K562 (cell line): ENCODE results near the gene KLHL33. TPM values are rescaled to one million over a fixed set of nuclear protein-coding genes. Genes with fewer than 3 reads are reported as not detected.
A peak's percentile ranks its signal among the peaks of the same experiment; 100 is the strongest.

Experiments
- BRCA1 ChIP-seq, 2 experiments: fragments of 450-650 bp in 1 of 2; sonication (generic) in 1 of 2; formaldehyde crosslinking in 1 of 2; IDR thresholded peaks; 2 replicates each; pipeline versions ENCODE4 v1.5.0 to v1.6.1; 2017 to 2020; ENCODE audit warnings: mild to moderate bottlenecking in 1 of 2, missing genetic modification reagents in 1 of 2
- C11orf30 ChIP-seq: fragments of 450-650 bp; IDR thresholded peaks from 2 replicates; pipeline ENCODE4 v1.6.1; 2016; ENCODE audit warnings: low read depth, mild to moderate bottlenecking
- ERF ChIP-seq: fragments of 450-650 bp; formaldehyde crosslinking; IDR thresholded peaks from 2 replicates; pipeline ENCODE4 v1.4.0; 2020; ENCODE audit warnings: mild to moderate bottlenecking, mixed read lengths
- GABPB1 ChIP-seq: sonication (generic); formaldehyde crosslinking; IDR thresholded peaks from 2 replicates; pipeline ENCODE4 v1.8.0; 2022; ENCODE audit warnings: mild to moderate bottlenecking, missing genetic modification reagents
- KDM1A ChIP-seq, 2 experiments: fragments of 450-650 bp; IDR thresholded peaks; 2 replicates each; pipeline ENCODE4 v1.6.1; 2016; ENCODE audit warnings: mild to moderate bottlenecking in 2 of 2
- NELFE ChIP-seq: IDR thresholded peaks from 2 replicates; pipeline ENCODE4 v1.6.1; 2011; ENCODE audit warnings: mild to moderate bottlenecking; ENCODE audit not compliant: insufficient read depth, insufficient read length
- NFE2L1 ChIP-seq: fragments of 450-650 bp; IDR thresholded peaks from 2 replicates; pipeline ENCODE4 v1.6.1; 2016; ENCODE audit warnings: missing genetic modification characterization, low read depth, mild to moderate bottlenecking, missing compliant biosample characterization, moderate library complexity, borderline replicate concordance
- NUFIP1 ChIP-seq: fragments of 450-650 bp; IDR thresholded peaks from 2 replicates; pipeline ENCODE4 v1.6.1; 2018; ENCODE audit not compliant: partially characterized antibody
- PHTF2 ChIP-seq: fragments of 250-450 bp; sonication (Bioruptor Pico); IDR thresholded peaks from 2 replicates; pipeline ENCODE4 v1.5.0; 2021; ENCODE audit warnings: mild to moderate bottlenecking
- POLR2H ChIP-seq: IDR thresholded peaks from 2 replicates; pipeline ENCODE4 v1.6.1; 2016; ENCODE audit warnings: missing genetic modification characterization, low read depth, mild to moderate bottlenecking, control low read depth, missing compliant biosample characterization, moderate library complexity
- PPARD ChIP-seq: fragments of 250-450 bp; sonication (Bioruptor Pico); IDR thresholded peaks from 2 replicates; pipeline ENCODE4 v1.8.0; 2022; ENCODE audit warnings: inconsistent platforms, mild to moderate bottlenecking, moderate library complexity
- TCF7 ChIP-seq: sonication (generic); IDR thresholded peaks from 2 replicates; pipeline ENCODE4 v1.6.1; 2016; ENCODE audit warnings: antibody characterized with exemption, borderline replicate concordance
- ZNF124 ChIP-seq: sonication (generic); formaldehyde crosslinking; IDR thresholded peaks from 2 replicates; pipeline ENCODE4 v1.8.1; 2022; ENCODE audit warnings: missing genetic modification reagents
- polyA plus RNA-seq, 8 experiments: library from polyadenylated mRNA; depleted of rRNA in 4 of 8; stranded (reverse) in 5 of 8; unstranded in 3 of 8; fragments of >200 nt; fragmentation: Nextera tagmentation in 2 of 8; fragmentation: Illumina TruSeq in 1 of 8; extraction: Ambion mirVana in 2 of 8; extraction: Trizol in 1 of 8; gene quantifications; 2 replicates each; pipeline versions ENCODE4 v1.2.1 to v1.2.3, GENCODE V29; 2011 to 2014; ENCODE audit warnings: inconsistent platforms in 1 of 8, missing spikeins in 1 of 8
- total RNA-seq, 7 experiments: library from RNA; depleted of rRNA in 6 of 7; stranded (reverse); fragments of >200 nt in 6 of 7; fragmentation: Illumina TruSeq in 2 of 7; extraction: Trizol in 2 of 7; gene quantifications; 2 replicates each; pipeline versions ENCODE4 v1.2.1 to v1.2.3, GENCODE V29; 2011 to 2021; ENCODE audit warnings: low replicate concordance in 1 of 7
- TF ChIP-seq, protein P1 (sequence below): sonication (generic); formaldehyde crosslinking; IDR thresholded peaks from 2 replicates; pipeline ENCODE4 v1.8.0; 2023; ENCODE audit warnings: missing genetic modification reagents, mild to moderate bottlenecking, borderline replicate concordance
- TF ChIP-seq, protein P2 (sequence below): fragments of 150-350 bp; IDR thresholded peaks from 2 replicates; pipeline ENCODE4 v1.6.1; 2014; ENCODE audit warnings: low read depth, mild to moderate bottlenecking, low read length, borderline replicate concordance
- TF ChIP-seq, protein P3 (sequence below), 2 experiments: fragments of 450-650 bp in 1 of 2; IDR thresholded peaks; 2 replicates each; pipeline ENCODE4 v1.6.1; 2011 to 2017; ENCODE audit warnings: low read depth in 2 of 2, antibody characterized with exemption in 1 of 2, borderline replicate concordance in 1 of 2, low read length in 1 of 2, mild to moderate bottlenecking in 1 of 2, mixed read lengths in 1 of 2; ENCODE audit not compliant: control insufficient read depth in 1 of 2

Gene KLHL33
- total and polyA plus RNA-seq, 9 of the 15 experiments (the other 6 are each of a cell fraction or from before 2014, with no cell fraction given): 0.04 to 0.27 (median 0.13) TPM; not detected in 6

DNA sequence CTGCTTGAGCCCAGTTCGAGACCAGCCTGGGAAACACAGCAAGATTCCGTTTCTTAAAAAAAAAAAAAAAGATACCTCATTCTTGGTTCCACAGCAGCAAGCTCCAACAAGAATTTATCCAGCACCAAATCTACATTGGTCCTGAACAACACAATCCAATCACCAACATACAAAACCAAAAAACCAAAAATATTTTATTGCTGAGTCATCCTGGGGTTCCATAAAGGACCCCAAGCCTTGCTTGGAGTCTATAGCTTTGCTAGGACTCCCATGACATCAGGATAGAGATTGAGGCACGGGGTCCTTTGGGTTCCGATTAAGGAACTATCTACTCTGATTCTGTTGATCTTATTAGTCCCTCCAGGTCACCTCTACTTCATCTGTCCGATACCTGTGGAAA lies 10.9 kb upstream of the KLHL33 start (continued):
- TF ChIP-seq, protein P1, sequence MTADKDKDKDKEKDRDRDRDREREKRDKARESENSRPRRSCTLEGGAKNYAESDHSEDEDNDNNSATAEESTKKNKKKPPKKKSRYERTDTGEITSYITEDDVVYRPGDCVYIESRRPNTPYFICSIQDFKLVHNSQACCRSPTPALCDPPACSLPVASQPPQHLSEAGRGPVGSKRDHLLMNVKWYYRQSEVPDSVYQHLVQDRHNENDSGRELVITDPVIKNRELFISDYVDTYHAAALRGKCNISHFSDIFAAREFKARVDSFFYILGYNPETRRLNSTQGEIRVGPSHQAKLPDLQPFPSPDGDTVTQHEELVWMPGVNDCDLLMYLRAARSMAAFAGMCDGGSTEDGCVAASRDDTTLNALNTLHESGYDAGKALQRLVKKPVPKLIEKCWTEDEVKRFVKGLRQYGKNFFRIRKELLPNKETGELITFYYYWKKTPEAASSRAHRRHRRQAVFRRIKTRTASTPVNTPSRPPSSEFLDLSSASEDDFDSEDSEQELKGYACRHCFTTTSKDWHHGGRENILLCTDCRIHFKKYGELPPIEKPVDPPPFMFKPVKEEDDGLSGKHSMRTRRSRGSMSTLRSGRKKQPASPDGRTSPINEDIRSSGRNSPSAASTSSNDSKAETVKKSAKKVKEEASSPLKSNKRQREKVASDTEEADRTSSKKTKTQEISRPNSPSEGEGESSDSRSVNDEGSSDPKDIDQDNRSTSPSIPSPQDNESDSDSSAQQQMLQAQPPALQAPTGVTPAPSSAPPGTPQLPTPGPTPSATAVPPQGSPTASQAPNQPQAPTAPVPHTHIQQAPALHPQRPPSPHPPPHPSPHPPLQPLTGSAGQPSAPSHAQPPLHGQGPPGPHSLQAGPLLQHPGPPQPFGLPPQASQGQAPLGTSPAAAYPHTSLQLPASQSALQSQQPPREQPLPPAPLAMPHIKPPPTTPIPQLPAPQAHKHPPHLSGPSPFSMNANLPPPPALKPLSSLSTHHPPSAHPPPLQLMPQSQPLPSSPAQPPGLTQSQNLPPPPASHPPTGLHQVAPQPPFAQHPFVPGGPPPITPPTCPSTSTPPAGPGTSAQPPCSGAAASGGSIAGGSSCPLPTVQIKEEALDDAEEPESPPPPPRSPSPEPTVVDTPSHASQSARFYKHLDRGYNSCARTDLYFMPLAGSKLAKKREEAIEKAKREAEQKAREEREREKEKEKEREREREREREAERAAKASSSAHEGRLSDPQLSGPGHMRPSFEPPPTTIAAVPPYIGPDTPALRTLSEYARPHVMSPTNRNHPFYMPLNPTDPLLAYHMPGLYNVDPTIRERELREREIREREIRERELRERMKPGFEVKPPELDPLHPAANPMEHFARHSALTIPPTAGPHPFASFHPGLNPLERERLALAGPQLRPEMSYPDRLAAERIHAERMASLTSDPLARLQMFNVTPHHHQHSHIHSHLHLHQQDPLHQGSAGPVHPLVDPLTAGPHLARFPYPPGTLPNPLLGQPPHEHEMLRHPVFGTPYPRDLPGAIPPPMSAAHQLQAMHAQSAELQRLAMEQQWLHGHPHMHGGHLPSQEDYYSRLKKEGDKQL (CRISPR knock-in tag): no peak
- peak; percentile 39; the same call in 1 of the 2 replicates for TF ChIP-seq C11orf30
- TF ChIP-seq NUFIP1: no peak
- TF ChIP-seq ZNF124: no peak
- no peak for TF ChIP-seq NELFE
- TF ChIP-seq NFE2L1 (tag): peak; percentile 57; the same call in 1 of the 2 replicates
- TF ChIP-seq, protein P2, sequence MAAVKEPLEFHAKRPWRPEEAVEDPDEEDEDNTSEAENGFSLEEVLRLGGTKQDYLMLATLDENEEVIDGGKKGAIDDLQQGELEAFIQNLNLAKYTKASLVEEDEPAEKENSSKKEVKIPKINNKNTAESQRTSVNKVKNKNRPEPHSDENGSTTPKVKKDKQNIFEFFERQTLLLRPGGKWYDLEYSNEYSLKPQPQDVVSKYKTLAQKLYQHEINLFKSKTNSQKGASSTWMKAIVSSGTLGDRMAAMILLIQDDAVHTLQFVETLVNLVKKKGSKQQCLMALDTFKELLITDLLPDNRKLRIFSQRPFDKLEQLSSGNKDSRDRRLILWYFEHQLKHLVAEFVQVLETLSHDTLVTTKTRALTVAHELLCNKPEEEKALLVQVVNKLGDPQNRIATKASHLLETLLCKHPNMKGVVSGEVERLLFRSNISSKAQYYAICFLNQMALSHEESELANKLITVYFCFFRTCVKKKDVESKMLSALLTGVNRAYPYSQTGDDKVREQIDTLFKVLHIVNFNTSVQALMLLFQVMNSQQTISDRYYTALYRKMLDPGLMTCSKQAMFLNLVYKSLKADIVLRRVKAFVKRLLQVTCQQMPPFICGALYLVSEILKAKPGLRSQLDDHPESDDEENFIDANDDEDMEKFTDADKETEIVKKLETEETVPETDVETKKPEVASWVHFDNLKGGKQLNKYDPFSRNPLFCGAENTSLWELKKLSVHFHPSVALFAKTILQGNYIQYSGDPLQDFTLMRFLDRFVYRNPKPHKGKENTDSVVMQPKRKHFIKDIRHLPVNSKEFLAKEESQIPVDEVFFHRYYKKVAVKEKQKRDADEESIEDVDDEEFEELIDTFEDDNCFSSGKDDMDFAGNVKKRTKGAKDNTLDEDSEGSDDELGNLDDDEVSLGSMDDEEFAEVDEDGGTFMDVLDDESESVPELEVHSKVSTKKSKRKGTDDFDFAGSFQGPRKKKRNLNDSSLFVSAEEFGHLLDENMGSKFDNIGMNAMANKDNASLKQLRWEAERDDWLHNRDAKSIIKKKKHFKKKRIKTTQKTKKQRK: no peak
- no peak for TF ChIP-seq POLR2H (tag)
- TF ChIP-seq, protein P3, sequence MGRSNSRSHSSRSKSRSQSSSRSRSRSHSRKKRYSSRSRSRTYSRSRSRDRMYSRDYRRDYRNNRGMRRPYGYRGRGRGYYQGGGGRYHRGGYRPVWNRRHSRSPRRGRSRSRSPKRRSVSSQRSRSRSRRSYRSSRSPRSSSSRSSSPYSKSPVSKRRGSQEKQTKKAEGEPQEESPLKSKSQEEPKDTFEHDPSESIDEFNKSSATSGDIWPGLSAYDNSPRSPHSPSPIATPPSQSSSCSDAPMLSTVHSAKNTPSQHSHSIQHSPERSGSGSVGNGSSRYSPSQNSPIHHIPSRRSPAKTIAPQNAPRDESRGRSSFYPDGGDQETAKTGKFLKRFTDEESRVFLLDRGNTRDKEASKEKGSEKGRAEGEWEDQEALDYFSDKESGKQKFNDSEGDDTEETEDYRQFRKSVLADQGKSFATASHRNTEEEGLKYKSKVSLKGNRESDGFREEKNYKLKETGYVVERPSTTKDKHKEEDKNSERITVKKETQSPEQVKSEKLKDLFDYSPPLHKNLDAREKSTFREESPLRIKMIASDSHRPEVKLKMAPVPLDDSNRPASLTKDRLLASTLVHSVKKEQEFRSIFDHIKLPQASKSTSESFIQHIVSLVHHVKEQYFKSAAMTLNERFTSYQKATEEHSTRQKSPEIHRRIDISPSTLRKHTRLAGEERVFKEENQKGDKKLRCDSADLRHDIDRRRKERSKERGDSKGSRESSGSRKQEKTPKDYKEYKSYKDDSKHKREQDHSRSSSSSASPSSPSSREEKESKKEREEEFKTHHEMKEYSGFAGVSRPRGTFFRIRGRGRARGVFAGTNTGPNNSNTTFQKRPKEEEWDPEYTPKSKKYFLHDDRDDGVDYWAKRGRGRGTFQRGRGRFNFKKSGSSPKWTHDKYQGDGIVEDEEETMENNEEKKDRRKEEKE (IDR thresholded peaks at IDR 0.05; ENCODE audit: borderline replicate concordance in 1 of 2, control insufficient read depth in 1 of 2, low read depth in 2 of 2, low read length in 1 of 2): no peak
- TF ChIP-seq GABPB1: no peak
- TF ChIP-seq ERF (CRISPR knock-in tag): no peak
- TF ChIP-seq PHTF2 (CRISPR knock-in tag): no peak
- TF ChIP-seq KDM1A (IDR thresholded peaks at IDR 0.05): no peak
- TF ChIP-seq TCF7: no peak
- TF ChIP-seq BRCA1 (IDR thresholded peaks at IDR 0.05): no peak
- TF ChIP-seq BRCA1 (CRISPR knock-in tag; IDR thresholded peaks at IDR 0.05): no peak
- no peak for TF ChIP-seq PPARD (CRISPR knock-in tag)
